Measurements from ENCODE around the gene DSCAM.
"Not testable (repeated sequence)": the region's sequence is repeated elsewhere in the genome, so short reads cannot be mapped to it uniquely, and the experiment has no call there.

Gene DSCAM

DNA sequence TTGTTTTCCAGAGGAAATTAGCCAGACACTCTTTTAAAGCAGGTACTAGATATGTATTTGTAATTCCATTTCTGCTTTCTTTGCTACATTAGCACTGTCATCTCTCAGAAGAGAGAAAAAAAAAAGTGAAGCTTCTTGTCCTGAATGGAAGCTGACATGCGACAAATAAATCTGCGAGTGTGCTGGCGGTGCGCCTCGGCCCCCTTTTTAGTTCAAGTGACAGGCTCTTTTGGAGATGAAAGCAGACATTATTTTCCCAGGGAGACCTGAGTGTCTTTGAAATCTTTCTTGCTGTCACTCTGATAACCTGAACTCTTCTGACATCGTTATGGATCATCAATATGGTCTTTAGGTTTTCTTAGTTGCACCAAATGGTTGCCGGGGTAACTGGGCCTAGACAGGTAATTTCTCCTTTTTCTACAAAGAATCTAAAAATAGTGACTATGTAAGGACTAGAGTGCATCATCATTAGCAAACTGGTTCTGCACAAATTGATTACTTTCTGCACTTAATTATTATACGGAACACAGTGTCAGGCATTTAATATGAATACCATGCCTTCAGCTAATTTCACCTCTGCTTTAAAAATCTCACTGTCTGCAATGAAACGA lies 501.1 kb downstream of the DSCAM start:
- no peak for DNase-seq

GRCh38 chr21:40340357-40340756 lies 506.6 kb downstream of the DSCAM start:
- no peak for DNase-seq

GRCh38 chr21:40339050-40339449 lies 507.9 kb downstream of the DSCAM start:
- DNase-seq: no peak

- DNase-seq: no peak
These were observed 509.0 kb downstream of the DSCAM start for GRCh38 chr21:40337981-40338380.

- no peak for DNase-seq
These were observed 511.3 kb downstream of the DSCAM start for GRCh38 chr21:40335704-40336103.

GRCh38 chr21:40334159-40334558 lies 512.8 kb downstream of the DSCAM start:
- no peak for DNase-seq

- DNase-seq: no peak
These were observed 513.2 kb downstream of the DSCAM start for GRCh38 chr21:40333731-40334130.

GRCh38 chr21:40331804-40332203 lies 515.2 kb downstream of the DSCAM start:
- no peak for DNase-seq

DNA sequence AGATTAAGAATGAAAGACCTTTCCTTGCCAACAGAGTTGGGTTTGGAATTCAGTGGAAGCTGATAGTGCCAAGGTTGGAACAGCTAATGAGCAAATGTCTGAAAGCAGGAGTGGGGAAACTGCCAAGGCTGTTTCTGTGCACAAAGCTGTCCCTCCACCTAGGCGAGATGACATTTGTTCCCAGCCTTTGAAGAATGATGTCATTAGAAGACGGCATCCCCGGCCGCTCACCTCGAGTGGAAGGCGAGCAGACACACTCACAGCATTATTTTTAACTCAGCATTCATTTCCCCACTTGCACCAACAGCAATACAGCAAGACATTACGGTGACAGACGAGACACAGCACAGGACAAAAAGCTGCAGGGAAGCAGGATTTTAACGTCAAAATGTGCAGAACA lies 515.8 kb downstream of the DSCAM start:
- no peak for DNase-seq

- DNase-seq: no peak
These were observed 522.6 kb downstream of the DSCAM start for GRCh38 chr21:40324389-40324788.

GRCh38 chr21:40320718-40321117 lies 526.2 kb downstream of the DSCAM start:
- not testable (repeated sequence) for DNase-seq

DNA sequence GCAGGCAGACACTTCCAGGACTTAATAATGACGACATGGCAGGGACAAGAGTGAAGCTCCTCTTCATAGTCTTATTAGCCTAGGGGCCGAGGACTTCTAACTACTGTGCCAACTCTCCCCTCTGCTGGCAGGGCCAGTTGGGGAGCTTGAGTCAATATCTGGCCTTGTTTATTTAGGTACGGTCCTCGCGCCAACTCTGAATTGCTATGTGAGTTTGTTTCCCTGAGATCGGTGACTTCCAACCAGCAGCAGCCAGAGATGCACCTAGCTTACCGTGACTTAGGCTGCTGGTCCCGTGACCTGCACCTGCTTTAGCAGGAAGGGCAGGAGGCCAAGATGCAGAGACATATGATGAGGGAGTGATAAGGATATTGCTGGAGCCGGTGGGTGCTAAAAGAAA lies 528.6 kb downstream of the DSCAM start:
- DNase-seq: no peak

DNA sequence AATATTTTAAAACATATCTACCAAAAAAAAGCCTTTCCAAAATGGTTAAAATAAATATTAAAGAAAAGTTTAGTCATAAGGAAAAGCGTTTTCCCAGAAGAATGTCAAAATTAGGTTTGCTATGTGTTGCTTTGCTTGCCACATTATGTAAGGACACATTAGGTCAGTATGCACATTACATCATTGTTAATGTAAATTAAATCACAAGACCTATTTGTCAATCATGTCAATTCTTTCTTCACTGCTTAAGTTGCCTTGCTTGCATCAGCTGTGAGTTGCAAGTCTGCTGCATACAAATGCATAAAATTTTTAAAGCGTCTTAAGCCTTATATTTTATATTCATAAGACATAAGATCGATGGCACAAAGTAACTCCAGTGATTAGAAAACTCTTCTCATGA lies 530.9 kb downstream of the DSCAM start:
- no peak for DNase-seq

- DNase-seq: no peak
These were observed 531.3 kb downstream of the DSCAM start for GRCh38 chr21:40315626-40316025.

DNA sequence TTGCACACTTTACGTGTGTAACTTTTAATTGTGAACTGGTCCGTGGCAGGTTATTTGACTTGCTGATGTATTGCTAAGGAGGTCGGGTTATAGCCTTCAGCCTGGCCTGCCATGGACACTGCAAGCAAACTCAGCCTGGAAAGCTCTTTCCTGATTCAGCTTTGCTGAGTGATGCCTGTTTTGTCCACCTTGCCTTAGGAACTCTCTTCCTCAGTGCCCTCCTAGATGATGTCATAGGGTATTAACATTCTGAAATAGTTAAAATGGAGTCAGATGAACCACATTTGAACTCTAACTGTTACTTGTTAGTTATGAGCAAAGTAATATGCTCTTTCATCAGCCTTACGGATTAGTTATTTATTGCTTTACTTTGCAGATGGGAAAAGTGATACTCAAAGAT lies 533.7 kb downstream of the DSCAM start:
- no peak for DNase-seq

DNA sequence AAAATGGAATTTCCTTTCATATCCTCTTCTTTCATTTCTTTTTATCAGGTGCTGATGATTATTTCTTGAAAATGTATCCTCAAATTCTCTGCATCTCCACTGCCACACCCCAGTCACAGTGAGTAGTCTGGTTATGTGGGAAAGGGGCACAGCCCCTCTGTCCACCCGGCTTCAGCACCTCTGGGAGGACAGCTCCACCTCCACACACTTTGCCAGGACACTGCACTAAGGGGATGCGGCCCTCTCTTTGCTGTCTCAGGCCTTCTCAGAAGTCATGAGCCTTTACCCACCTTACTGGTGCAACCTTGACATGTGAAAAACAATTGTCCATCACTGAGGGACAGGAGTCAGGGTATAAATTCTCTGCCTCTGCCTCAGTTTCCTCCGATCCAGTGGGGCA lies 546.7 kb downstream of the DSCAM start:
- no peak for DNase-seq

DNA sequence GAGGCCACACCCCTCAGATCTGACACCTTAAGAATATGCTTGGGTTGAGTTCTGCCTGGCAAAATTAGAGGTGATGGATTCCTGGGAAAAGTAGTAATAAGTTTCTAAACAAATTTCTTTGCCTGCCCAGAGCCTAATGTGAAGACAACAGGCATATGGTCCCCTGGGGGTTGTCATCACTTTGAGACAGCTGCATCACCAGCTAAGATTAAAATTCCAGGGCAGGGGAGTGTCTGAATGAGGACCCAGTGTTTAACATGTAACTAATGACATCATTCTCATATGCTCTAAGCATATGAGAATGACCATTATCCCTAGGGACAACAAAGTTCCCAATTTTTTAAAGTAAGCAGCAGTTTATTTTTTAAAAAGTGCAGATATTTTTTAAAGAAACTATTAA lies 547.5 kb downstream of the DSCAM start:
- no peak for DNase-seq

- no peak for DNase-seq
These were observed 552.6 kb downstream of the DSCAM start for GRCh38 chr21:40294345-40294744.

DNA sequence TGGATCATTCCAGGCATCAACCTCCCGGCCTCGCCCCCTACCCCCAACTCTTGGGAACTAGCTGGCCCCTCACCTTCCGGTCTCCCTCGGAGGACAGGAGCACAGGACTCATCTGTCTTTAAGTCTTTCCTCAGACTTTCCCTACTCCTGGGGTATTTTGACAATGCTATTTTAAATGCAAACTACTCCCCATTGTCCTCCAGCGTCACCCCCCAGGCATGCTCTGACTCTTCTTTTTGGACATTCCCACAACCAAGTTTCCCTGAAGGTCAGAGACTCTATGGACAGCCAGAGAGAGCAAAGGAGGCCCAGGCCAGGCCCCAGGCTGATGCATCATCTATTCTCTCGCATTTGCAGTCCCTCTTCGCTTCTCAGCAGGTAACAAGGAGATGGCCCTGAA lies 555.4 kb downstream of the DSCAM start:
- no peak for DNase-seq

DNA sequence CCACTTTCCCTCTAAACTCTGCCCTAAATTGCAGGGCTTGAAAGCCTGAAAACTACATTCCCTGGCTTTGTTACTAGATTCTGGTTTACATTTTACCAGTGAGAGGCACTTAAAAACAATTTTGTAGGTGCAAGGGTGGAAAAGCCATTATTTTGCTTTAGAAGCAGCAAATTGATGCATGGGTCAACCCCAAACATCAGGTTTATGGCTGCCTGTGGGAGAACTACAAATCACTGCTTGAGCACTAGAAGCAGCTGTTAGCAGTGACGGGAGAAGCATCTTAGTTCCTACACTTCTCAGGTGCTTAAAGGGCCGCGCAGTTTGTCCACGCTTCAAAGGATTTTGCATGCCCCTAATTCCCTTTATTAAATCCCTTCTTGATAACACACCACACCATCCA lies 562.5 kb downstream of the DSCAM start:
- DNase-seq: no peak

DNA sequence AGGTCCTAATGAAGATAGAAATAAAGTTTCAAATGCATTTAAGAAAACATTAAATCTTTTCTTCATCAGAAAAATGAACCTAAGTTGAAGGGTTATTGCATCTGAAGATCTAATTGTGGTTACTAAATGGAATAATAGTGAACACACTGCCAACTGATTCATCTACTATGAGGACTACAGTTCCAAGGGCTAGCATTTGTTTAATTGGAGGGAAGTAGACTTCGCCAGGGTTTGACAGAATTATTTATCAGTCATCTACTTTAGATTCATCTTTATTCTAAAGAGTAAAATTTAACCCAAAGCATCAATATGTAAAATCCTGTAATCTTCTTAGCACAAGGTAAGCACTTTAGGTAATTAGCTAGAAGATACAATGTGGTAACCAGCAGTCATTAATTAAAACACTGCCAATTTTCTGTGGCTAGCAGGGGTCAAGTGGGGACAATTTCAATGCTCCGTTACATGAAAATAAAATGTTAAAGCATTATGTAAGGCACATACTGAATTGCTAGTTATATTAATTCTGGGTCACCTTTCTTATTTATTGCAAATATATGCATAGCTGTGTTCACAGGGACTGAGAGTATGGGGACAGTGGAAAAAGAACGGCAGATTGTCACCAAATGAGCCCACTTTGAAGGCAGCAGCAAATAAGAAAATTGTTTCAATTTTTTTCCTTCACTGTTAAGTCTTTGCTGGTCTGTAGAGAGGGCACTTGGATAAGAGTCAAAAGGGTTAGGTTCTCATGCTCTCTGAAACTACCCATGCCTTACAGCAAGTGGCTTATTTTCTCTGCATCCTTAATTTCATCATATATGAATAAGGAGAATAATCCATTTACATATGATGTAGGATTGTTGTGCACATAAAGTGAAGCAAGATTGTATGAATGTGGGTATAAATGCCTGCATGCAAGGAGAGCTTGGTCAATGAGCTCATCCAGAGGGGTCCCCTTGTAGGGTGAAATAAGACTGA lies 563.8 kb downstream of the DSCAM start:
- no peak for DNase-seq

DNA sequence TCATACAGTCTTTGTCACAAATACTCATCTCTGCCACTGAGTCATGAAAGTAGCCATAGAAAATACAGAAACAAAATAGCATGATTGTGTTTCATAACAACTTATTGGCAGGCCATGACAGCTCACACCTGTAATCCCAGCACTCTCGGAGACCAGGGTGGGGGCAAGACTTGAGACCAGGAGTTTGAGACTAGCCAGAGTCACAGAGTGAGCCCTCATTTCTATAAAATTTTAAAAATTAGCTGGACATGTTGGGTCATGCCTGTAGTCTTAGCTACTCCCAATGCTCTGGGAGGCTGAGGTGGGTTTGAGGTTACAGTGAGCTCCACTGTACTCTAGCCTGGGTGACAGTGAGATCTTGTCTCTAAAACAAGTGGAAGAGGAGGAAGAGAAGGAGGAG lies 568.6 kb downstream of the DSCAM start:
- no peak for DNase-seq

GRCh38 chr21:40276001-40276400 lies 571.0 kb downstream of the DSCAM start:
- DNase-seq: no peak

DNA sequence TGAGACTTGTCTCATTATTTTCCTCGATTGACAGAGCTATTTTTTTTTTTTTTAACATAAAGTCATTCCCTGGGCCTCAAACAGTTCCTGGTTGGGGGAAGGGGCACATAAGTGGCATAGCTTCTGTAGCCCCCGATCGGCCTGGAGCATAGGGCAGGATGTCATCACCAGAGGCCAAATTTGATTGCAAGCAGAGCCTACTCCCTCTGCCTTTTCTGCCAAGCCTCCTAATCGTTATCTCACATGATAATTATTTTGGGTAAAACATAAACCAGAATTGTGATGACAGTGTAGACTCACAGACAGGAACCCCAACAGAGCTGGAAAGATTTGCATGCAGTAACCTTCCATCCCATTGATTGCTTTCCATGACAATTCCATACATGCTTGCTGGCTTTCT lies 574.9 kb downstream of the DSCAM start:
- no peak for DNase-seq

DNA sequence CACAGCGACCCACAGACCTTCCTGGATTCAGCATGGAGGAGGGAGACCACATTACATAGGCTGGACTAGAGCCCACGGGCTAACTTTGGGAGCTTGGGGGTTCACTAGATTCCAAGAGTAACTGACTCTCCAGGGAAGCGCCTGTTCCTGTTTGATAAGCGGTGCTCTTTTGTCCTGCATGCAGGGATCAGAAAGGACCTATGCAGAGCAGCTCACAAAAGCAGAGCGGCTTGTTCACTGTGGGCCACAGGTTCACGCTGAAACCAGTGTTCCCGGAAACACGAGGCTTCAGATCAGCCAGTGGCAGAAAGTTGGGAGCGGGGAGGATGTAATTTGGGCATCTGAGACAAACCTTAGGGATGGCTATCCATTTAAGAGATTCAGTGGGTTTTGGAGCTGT lies 575.8 kb downstream of the DSCAM start:
- no peak for DNase-seq
